KMS-11 (cell line): ENCODE measurements around the gene EXOC4.

Experiments
- H2AFZ ChIP-seq: fragments of 200-600 bp; sonication (generic); 2 replicates; pipeline ENCODE4 v1.6.1; 2016; ENCODE audit warnings: antibody characterized with exemption, mixed run types, low read depth
- H3K27ac ChIP-seq: fragments of 200-600 bp; sonication (generic); 2 replicates; pipeline ENCODE4 v1.6.1; 2016; ENCODE audit warnings: mild to moderate bottlenecking, mixed run types
- H3K27me3 ChIP-seq: fragments of 200-600 bp; sonication (generic); 2 replicates; pipeline ENCODE4 v1.6.1; 2017; ENCODE audit warnings: mild to moderate bottlenecking, low read depth, mixed run types, moderate library complexity; ENCODE audit not compliant: insufficient read depth
- H3K36me3 ChIP-seq: fragments of 200-600 bp; sonication (generic); 2 replicates; pipeline ENCODE4 v1.6.1; 2017; ENCODE audit warnings: mild to moderate bottlenecking, mixed run types; ENCODE audit not compliant: insufficient read depth
- H3K4me1 ChIP-seq: fragments of 200-600 bp; sonication (generic); 2 replicates; pipeline ENCODE4 v1.6.1; 2016; ENCODE audit warnings: mild to moderate bottlenecking, low read depth, mixed run types; ENCODE audit not compliant: poor library complexity, severe bottlenecking
- H3K4me2 ChIP-seq: fragments of 200-600 bp; sonication (generic); 2 replicates; pipeline ENCODE4 v1.7.0; 2016; ENCODE audit warnings: mild to moderate bottlenecking, mixed run types
- H3K4me3 ChIP-seq: fragments of 200-600 bp; sonication (generic); IDR thresholded peaks from 2 replicates; pipeline ENCODE4 v1.6.1; 2017; ENCODE audit warnings: low read depth, low read length, mixed read lengths; ENCODE audit not compliant: insufficient read depth
- H3K79me2 ChIP-seq: fragments of 200-600 bp; sonication (generic); 2 replicates; pipeline ENCODE4 v1.6.1; 2016; ENCODE audit warnings: low read depth, mixed run types; ENCODE audit not compliant: insufficient read depth
- H3K9ac ChIP-seq: fragments of 200-600 bp; sonication (generic); 2 replicates; pipeline ENCODE4 v1.6.1; 2016; ENCODE audit warnings: mild to moderate bottlenecking, mixed run types
- H4K20me1 ChIP-seq: fragments of 200-600 bp; sonication (generic); 2 replicates; pipeline ENCODE4 v1.6.1; 2016; ENCODE audit warnings: mild to moderate bottlenecking, mixed run types; ENCODE audit not compliant: insufficient read depth
- TF ChIP-seq, protein P1 (sequence below): fragments of 200-600 bp; sonication (generic); conservative IDR thresholded peaks from 2 replicates; pipeline ENCODE4 v1.6.1; 2017; ENCODE audit warnings: low read depth, mild to moderate bottlenecking, antibody characterized with exemption, low read length, moderate library complexity, mixed read lengths

EXOC4 gene

DNA sequence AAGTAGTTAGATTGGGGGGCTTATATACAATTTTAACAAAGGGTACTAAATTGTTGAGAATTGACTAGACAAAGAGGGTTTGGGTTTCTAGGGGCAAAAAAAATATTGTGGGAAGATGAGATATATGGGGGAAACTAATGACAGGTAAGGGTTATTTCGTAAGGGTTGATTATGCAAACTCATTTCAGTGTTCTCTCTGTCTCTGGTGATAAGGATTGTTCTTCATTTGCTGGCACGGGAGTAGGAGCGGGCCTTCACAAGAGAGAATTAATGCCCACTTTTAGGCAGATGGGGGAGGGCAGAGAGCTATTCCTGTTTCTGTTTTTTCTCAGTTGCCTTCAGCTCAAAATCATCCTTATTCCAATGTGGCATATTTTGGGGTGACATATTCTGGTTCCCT, 258.4 kb downstream of the EXOC4 start:
- no peaks in the 10 kb centered on the region for H3K4me1 ChIP-seq
- H3K4me2 ChIP-seq = no peak overlapping the region
- no peak overlapping the region for H3K4me3 ChIP-seq
- H3K9ac ChIP-seq = no peak overlapping the region
- TF ChIP-seq, protein P1, sequence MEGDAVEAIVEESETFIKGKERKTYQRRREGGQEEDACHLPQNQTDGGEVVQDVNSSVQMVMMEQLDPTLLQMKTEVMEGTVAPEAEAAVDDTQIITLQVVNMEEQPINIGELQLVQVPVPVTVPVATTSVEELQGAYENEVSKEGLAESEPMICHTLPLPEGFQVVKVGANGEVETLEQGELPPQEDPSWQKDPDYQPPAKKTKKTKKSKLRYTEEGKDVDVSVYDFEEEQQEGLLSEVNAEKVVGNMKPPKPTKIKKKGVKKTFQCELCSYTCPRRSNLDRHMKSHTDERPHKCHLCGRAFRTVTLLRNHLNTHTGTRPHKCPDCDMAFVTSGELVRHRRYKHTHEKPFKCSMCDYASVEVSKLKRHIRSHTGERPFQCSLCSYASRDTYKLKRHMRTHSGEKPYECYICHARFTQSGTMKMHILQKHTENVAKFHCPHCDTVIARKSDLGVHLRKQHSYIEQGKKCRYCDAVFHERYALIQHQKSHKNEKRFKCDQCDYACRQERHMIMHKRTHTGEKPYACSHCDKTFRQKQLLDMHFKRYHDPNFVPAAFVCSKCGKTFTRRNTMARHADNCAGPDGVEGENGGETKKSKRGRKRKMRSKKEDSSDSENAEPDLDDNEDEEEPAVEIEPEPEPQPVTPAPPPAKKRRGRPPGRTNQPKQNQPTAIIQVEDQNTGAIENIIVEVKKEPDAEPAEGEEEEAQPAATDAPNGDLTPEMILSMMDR = no peak
- no peak overlapping the region for H3K27ac ChIP-seq
- no peaks in the 10 kb centered on the region for H3K36me3 ChIP-seq
- H4K20me1 ChIP-seq = no peaks in the 10 kb centered on the region
- H3K27me3 ChIP-seq = no peaks in the 10 kb centered on the region
- H3K79me2 ChIP-seq = no peaks in the 10 kb centered on the region
- H2AFZ ChIP-seq = no peak overlapping the region

DNA sequence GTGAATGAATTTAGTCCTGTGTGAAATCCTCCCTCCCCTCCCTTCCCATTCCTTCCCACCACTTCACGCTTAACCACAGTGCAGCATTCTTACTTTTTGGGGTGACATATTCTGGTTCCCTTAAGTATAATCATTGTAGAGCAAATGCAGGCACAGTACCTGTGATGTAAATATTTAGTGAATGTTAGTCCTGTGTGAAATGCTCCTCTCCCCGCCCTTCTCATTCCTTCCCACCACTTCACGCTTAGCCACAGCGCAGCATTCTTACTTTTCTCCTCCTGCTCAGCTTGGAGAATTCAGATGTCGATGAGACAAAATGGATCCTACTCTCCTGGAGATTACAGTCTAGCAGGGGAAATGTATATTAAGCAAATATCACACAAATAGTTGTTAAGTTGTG, 258.8 kb downstream of the EXOC4 start:
- Histone ChIP-seq H4K20me1 (no peaks in the 10 kb centered on the region), H3K4me2 (no peak overlapping the region), H3K27ac (no peak overlapping the region), H3K4me1 (no peaks in the 10 kb centered on the region), H3K36me3 (no peaks in the 10 kb centered on the region), H3K9ac (no peak overlapping the region), H2AFZ (no peak overlapping the region), H3K27me3 (no peaks in the 10 kb centered on the region), H3K79me2 (no peaks in the 10 kb centered on the region), H3K4me3 (no peak overlapping the region)
- TF ChIP-seq, protein P1 = no peak

DNA sequence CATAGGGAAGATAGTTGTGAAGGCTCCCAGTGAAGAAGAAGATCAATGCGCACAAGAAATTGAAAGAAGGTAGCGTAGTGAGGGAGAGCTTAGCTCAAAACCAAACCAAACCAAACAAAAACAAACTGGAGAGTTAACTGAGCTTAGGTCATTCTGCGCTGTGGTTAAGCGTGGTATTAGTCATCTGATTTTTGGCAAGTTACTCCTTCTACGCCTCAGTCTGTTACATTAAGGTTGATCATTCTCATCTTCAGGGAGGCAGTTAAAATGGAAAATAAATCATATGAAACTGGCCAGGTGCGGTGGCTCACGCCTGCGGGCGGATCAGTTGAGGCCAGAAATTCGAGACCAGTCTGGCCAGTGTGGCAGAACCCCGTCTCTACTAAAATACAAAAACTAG, 259.7 kb downstream of the EXOC4 start:
- Histone ChIP-seq H3K4me2 (no peak overlapping the region), H3K4me1 (no peaks in the 10 kb centered on the region), H2AFZ (no peak overlapping the region), H3K79me2 (no peaks in the 10 kb centered on the region), H4K20me1 (no peaks in the 10 kb centered on the region), H3K9ac (no peak overlapping the region), H3K36me3 (no peaks in the 10 kb centered on the region), H3K4me3 (no peak overlapping the region), H3K27me3 (no peaks in the 10 kb centered on the region), H3K27ac (no peak overlapping the region)
- TF ChIP-seq, protein P1 = no peak

DNA sequence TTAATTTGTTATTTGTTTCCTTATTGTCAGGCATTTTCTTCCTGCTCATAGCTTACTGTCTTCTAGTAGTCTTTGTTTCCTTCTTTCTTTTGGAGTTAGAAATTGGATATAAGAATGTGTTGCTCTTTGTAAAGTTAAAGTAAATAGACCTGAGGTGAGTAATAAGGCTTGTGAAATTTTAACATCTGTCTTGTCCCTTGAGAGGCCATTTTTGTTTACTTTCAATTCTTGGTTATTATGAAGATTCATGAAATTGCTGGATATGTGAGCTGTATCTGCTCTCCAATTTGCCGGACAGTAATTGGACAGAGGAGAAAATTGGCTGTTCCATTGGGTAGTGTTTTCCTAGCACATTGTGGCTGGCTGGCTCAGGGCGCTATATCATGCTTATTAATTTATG, 260.7 kb downstream of the EXOC4 start:
- no peak overlapping the region for H2AFZ ChIP-seq
- H3K4me3 ChIP-seq = no peak overlapping the region
- H3K27ac ChIP-seq = no peak overlapping the region
- no peaks in the 10 kb centered on the region for H3K79me2 ChIP-seq
- H3K4me1 ChIP-seq = no peaks in the 10 kb centered on the region
- no peaks in the 10 kb centered on the region for H4K20me1 ChIP-seq
- no peak overlapping the region for H3K9ac ChIP-seq
- H3K4me2 ChIP-seq = no peak overlapping the region
- no peaks in the 10 kb centered on the region for H3K27me3 ChIP-seq
- TF ChIP-seq, protein P1 = no peak
- no peaks in the 10 kb centered on the region for H3K36me3 ChIP-seq

DNA sequence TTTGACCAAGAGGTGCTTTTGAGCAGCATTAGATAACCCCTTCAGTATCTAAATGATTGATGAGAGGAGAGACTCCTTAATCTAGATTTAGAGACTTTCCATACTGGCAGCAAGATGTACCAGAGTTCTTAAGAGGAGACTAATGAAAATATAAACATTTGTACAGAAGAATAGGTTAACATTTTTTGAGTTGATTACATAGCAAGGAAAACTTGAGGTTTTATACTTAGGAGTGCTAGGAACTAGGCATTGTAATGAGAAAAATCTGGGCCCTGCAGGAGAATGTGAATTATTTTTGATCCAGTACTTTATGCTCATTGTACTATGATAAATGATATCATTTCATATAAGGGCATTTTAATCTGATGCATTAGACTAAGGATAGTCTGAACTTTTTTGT, 261.7 kb downstream of the EXOC4 start:
- TF ChIP-seq, protein P1 = no peak
- no peak overlapping the region for H2AFZ ChIP-seq
- no peaks in the 10 kb centered on the region for H3K36me3 ChIP-seq
- no peak overlapping the region for H3K27ac ChIP-seq
- no peak overlapping the region for H3K9ac ChIP-seq
- no peaks in the 10 kb centered on the region for H4K20me1 ChIP-seq
- H3K4me2 ChIP-seq = no peak overlapping the region
- H3K4me1 ChIP-seq = no peaks in the 10 kb centered on the region
- no peaks in the 10 kb centered on the region for H3K79me2 ChIP-seq
- H3K27me3 ChIP-seq = no peaks in the 10 kb centered on the region
- H3K4me3 ChIP-seq = no peak overlapping the region
